HepG2 (cell line): ENCODE measurements around the gene PRDX2. TPM values are rescaled to one million over a fixed set of nuclear protein-coding genes. Genes with fewer than 3 reads are reported as not detected.

Experiments
- ATRX ChIP-seq: sonication (generic); formaldehyde crosslinking; IDR thresholded peaks from 2 replicates; pipeline ENCODE4 v1.4.0; 2020; ENCODE audit warnings: missing genetic modification reagents, borderline replicate concordance
- CEBPG ChIP-seq: IDR thresholded peaks from 2 replicates; pipeline ENCODE4 v1.6.1; 2016
- DNMT1 ChIP-seq: sonication (generic); formaldehyde crosslinking; IDR thresholded peaks from 2 replicates; pipeline ENCODE4 v1.5.1; 2020; ENCODE audit warnings: mild to moderate bottlenecking, missing genetic modification reagents
- PATZ1 ChIP-seq: sonication (generic); formaldehyde crosslinking; IDR thresholded peaks from 2 replicates; pipeline ENCODE4 v1.4.0; 2020; ENCODE audit warnings: missing genetic modification reagents
- PHF8 ChIP-seq: sonication (generic); formaldehyde crosslinking; IDR thresholded peaks from 2 replicates; pipeline ENCODE4 v1.5.0; 2020; ENCODE audit warnings: missing genetic modification reagents
- POLR2A ChIP-seq, 2 experiments: IDR thresholded peaks; 2 replicates each; pipeline ENCODE4 v1.6.1; 2011; ENCODE audit warnings: low read depth in 2 of 2, low read length in 2 of 2, mild to moderate bottlenecking in 1 of 2, moderate library complexity in 1 of 2; ENCODE audit not compliant: insufficient read depth in 1 of 2
- SOX5 ChIP-seq: IDR thresholded peaks from 2 replicates; pipeline ENCODE4 v1.6.1; 2016; ENCODE audit warnings: borderline replicate concordance
- TIGD3 ChIP-seq: sonication (generic); formaldehyde crosslinking; IDR thresholded peaks from 2 replicates; pipeline ENCODE4 v1.5.1; 2020; ENCODE audit warnings: mild to moderate bottlenecking, missing genetic modification reagents, borderline replicate concordance
- ZNF142 ChIP-seq: sonication (generic); formaldehyde crosslinking; IDR thresholded peaks from 2 replicates; pipeline ENCODE4 v1.4.0; 2020; ENCODE audit warnings: missing genetic modification reagents
- ZNF225 ChIP-seq: sonication (generic); formaldehyde crosslinking; IDR thresholded peaks from 2 replicates; pipeline ENCODE4 v1.4.0; 2020; ENCODE audit warnings: mild to moderate bottlenecking, missing genetic modification reagents
- ZNF598 ChIP-seq: sonication (generic); formaldehyde crosslinking; IDR thresholded peaks from 2 replicates; pipeline ENCODE4 v1.5.1; 2020; ENCODE audit warnings: mild to moderate bottlenecking, missing genetic modification reagents, borderline replicate concordance
- ZNF740 ChIP-seq: sonication (generic); formaldehyde crosslinking; IDR thresholded peaks from 2 replicates; pipeline ENCODE4 v1.4.0; 2020; ENCODE audit warnings: missing genetic modification reagents
- ZNF816 ChIP-seq: sonication (generic); formaldehyde crosslinking; IDR thresholded peaks from 2 replicates; pipeline ENCODE4 v1.8.0; 2022; ENCODE audit warnings: missing genetic modification reagents, mild to moderate bottlenecking, borderline replicate concordance
- ZNF83 ChIP-seq: sonication (generic); formaldehyde crosslinking; IDR thresholded peaks from 2 replicates; pipeline ENCODE4 v1.4.0; 2020; ENCODE audit warnings: missing genetic modification reagents, mild to moderate bottlenecking, borderline replicate concordance
- polyA plus RNA-seq, 8 experiments: library from polyadenylated mRNA; depleted of rRNA in 3 of 8; stranded (reverse) in 7 of 8; unstranded in 1 of 8; fragments of >200 nt; fragmentation: Illumina TruSeq in 4 of 8; extraction: Trizol in 4 of 8; gene quantifications; 2 replicates each; pipeline versions ENCODE4 v1.2.1 to v1.2.3, GENCODE V29; 2011 to 2016; ENCODE audit warnings: low read depth in 4 of 8, missing spikeins in 1 of 8, mixed read lengths in 1 of 8; ENCODE audit not compliant: insufficient read depth in 1 of 8
- total RNA-seq, 5 experiments: library from RNA; depleted of rRNA; stranded (reverse); fragments of >200 nt; fragmentation: Illumina TruSeq; extraction: Trizol; gene quantifications; 2 replicates each; pipeline ENCODE4 v1.2.3, GENCODE V29; 2016; ENCODE audit warnings: low read depth in 1 of 5
- TF ChIP-seq, protein P1 (sequence below): sonication (generic); formaldehyde crosslinking; IDR thresholded peaks from 2 replicates; pipeline ENCODE4 v1.5.0; 2020; ENCODE audit warnings: missing genetic modification reagents, mild to moderate bottlenecking, borderline replicate concordance
- TF ChIP-seq, protein P2 (sequence below): sonication (generic); formaldehyde crosslinking; IDR thresholded peaks from 2 replicates; pipeline ENCODE4 v1.4.0; 2020; ENCODE audit warnings: mild to moderate bottlenecking, missing genetic modification reagents

Gene PRDX2
- total and polyA plus RNA-seq, 2 of the 13 experiments (the other 11 are each of a cell fraction or from before 2014, with no cell fraction given): 218 to 381 TPM

GRCh38 chr19:12796146-12797071 lies 5.2 kb downstream of the PRDX2 start (continued):
- TF ChIP-seq ZNF142 (CRISPR knock-in tag) (no peak), ATRX (CRISPR knock-in tag) (no peak), ZNF225 (CRISPR knock-in tag) (no peak), DNMT1 (CRISPR knock-in tag) (no peak), CEBPG (CRISPR knock-in tag) (peak; percentile 52), ZNF816 (no peak), TIGD3 (no peak), ZNF598 (CRISPR knock-in tag) (no peak), ZNF740 (CRISPR knock-in tag) (0 out of 2 replicates have a peak, but pooled peaks have one; percentile 49), ZNF83 (CRISPR knock-in tag) (no peak), POLR2A (IDR thresholded peaks at IDR 0.05; ENCODE audit: insufficient read depth in 1 of 2, low read depth in 2 of 2, low read length in 2 of 2) (0 out of 4 replicates have a peak, but pooled peaks have one; percentile 22 to 48), PATZ1 (CRISPR knock-in tag) (peak; percentile 69), PHF8 (peak; percentile 41; the same call in 1 of the 2 replicates), SOX5 (0 out of 2 replicates have a peak, but pooled peaks have one; percentile 18)
- TF ChIP-seq, protein P1, sequence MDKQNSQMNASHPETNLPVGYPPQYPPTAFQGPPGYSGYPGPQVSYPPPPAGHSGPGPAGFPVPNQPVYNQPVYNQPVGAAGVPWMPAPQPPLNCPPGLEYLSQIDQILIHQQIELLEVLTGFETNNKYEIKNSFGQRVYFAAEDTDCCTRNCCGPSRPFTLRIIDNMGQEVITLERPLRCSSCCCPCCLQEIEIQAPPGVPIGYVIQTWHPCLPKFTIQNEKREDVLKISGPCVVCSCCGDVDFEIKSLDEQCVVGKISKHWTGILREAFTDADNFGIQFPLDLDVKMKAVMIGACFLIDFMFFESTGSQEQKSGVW: no peak
- TF ChIP-seq, protein P2, sequence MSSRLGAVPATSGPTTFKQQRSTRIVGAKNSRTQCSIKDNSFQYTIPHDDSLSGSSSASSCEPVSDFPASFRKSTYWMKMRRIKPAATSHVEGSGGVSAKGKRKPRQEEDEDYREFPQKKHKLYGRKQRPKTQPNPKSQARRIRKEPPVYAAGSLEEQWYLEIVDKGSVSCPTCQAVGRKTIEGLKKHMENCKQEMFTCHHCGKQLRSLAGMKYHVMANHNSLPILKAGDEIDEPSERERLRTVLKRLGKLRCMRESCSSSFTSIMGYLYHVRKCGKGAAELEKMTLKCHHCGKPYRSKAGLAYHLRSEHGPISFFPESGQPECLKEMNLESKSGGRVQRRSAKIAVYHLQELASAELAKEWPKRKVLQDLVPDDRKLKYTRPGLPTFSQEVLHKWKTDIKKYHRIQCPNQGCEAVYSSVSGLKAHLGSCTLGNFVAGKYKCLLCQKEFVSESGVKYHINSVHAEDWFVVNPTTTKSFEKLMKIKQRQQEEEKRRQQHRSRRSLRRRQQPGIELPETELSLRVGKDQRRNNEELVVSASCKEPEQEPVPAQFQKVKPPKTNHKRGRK (CRISPR knock-in tag): no peak
